Thyroid gland (tissue), 4 donors: ENCODE measurements around the gene KRT12.

Experiments
- POLR2A ChIP-seq, 2 donors: fragments of 450-650 bp; IDR thresholded peaks; one replicate each; pipeline ENCODE4 v1.6.1; 2017; ENCODE audit warnings: antibody characterized with exemption in 2 of 2, mild to moderate bottlenecking in 2 of 2, moderate library complexity in 1 of 2
- TF ChIP-seq, protein P1 (sequence below), 6 experiments: fragments of 200-600 bp in 3 of 6; fragments of 450-650 bp in 3 of 6; sonication (generic) in 3 of 6; IDR thresholded peaks; one replicate each; pipeline ENCODE4 v1.5.1; 2016 to 2019; ENCODE audit warnings: antibody characterized with exemption in 6 of 6, mild to moderate bottlenecking in 2 of 6, inconsistent platforms in 1 of 6, moderate library complexity in 1 of 6

DNA sequence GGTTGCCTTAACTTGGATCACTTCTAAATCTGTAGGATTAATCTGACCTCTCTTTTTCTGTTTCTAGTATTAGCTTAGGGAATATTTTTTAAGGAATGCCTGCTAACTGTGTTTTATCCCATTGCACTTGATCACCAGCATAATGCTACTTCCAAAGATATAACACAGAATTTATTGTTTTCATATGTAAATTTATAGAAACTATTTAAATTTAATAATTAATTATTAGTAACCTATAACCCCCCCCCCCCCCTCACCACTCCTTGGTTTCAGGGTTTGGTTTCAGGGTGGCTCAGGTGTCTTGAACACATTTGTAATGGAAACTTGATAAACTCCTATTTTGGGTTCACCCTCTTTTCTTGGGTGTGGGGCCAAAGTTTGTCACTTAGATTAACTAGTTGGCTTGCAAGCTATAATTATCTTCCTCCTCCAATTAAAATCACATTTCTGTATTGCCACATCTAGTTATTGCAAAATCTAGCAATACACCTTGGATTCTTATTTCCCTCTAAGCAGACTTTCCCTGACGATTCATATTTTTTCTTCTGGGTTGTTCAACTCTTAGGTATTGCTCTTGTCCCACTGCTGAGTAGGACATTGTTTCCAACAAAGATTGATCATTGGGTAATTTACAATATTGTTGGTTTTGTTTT, 18.3 kb downstream of the KRT12 start:
- TF ChIP-seq, protein P1, sequence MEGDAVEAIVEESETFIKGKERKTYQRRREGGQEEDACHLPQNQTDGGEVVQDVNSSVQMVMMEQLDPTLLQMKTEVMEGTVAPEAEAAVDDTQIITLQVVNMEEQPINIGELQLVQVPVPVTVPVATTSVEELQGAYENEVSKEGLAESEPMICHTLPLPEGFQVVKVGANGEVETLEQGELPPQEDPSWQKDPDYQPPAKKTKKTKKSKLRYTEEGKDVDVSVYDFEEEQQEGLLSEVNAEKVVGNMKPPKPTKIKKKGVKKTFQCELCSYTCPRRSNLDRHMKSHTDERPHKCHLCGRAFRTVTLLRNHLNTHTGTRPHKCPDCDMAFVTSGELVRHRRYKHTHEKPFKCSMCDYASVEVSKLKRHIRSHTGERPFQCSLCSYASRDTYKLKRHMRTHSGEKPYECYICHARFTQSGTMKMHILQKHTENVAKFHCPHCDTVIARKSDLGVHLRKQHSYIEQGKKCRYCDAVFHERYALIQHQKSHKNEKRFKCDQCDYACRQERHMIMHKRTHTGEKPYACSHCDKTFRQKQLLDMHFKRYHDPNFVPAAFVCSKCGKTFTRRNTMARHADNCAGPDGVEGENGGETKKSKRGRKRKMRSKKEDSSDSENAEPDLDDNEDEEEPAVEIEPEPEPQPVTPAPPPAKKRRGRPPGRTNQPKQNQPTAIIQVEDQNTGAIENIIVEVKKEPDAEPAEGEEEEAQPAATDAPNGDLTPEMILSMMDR (IDR thresholded peaks at IDR 0.05), result no peak
- no peak for TF ChIP-seq POLR2A (IDR thresholded peaks at IDR 0.05)
